Uterus (tissue), 2 donors: ENCODE results near the gene SCAP.

ENCODE experiments used
- CTCF ChIP-seq, 4 experiments: fragments of 200-600 bp in 2 of 4; fragments of 450-650 bp in 2 of 4; sonication (generic) in 2 of 4; IDR thresholded peaks; one replicate each; pipeline ENCODE4 v1.5.1; 2016 to 2019; ENCODE audit warnings: antibody characterized with exemption in 4 of 4, mild to moderate bottlenecking in 2 of 4, moderate library complexity in 1 of 4
- POLR2A ChIP-seq, 2 donors: fragments of 450-650 bp; IDR thresholded peaks; one replicate each; pipeline ENCODE4 v1.6.1; 2016; ENCODE audit warnings: antibody characterized with exemption in 2 of 2, mild to moderate bottlenecking in 1 of 2, moderate library complexity in 1 of 2

GRCh38 chr3:47452453-47453215, 23.1 kb downstream of the SCAP start:
- TF ChIP-seq CTCF (IDR thresholded peaks at IDR 0.05) (no peak), POLR2A (IDR thresholded peaks at IDR 0.05) (no peak)
